Gastroesophageal sphincter (tissue), 4 donors: ENCODE data around the gene SLC25A12. TPM values are rescaled to one million over a fixed set of nuclear protein-coding genes. Genes with fewer than 3 reads are reported as not detected.

Source experiments
- ATAC-seq: fragments of 150-250 bp; one replicate; pipeline ENCODE4 v1.9.1; 2016; ENCODE audit warnings: mild to moderate bottlenecking, moderate library complexity
- H3K27ac ChIP-seq, 4 donors: fragments of 200-600 bp; sonication (generic) in 3 of 4; 1 replicate in 3 of 4; 2 replicates in 1 of 4; pipeline ENCODE4 v1.5.1; 2016 to 2019
- H3K27me3 ChIP-seq: fragments of 200-600 bp; sonication (generic); one replicate; pipeline ENCODE4 v1.5.1; 2019
- H3K36me3 ChIP-seq, 2 donors: fragments of 200-600 bp; sonication (generic); one replicate each; pipeline ENCODE4 v1.5.1; 2019; ENCODE audit warnings: control low read depth in 1 of 2
- H3K4me1 ChIP-seq, 3 donors: fragments of 200-600 bp; sonication (generic); 1 replicate in 2 of 3; 2 replicates in 1 of 3; pipeline ENCODE4 v1.5.1; 2016 to 2019; ENCODE audit warnings: control low read depth in 2 of 3
- H3K4me3 ChIP-seq, 2 donors: fragments of 200-600 bp; sonication (generic); one replicate each; pipeline ENCODE4 v1.5.1; 2019; ENCODE audit warnings: mild to moderate bottlenecking in 1 of 2, moderate library complexity in 1 of 2
- H3K9me3 ChIP-seq, 3 donors: fragments of 200-600 bp; sonication (generic); one replicate each; pipeline ENCODE4 v1.5.1; 2017 to 2019; ENCODE audit warnings: control low read depth in 2 of 3
- CTCF ChIP-seq, 4 experiments: fragments of 200-600 bp in 2 of 4; fragments of 450-650 bp in 2 of 4; sonication (generic) in 1 of 4; IDR thresholded peaks; one replicate each; pipeline ENCODE4 v1.5.1; 2017 to 2019; ENCODE audit warnings: antibody characterized with exemption in 4 of 4, mild to moderate bottlenecking in 2 of 4, moderate library complexity in 2 of 4
- EP300 ChIP-seq: sonication (generic); formaldehyde crosslinking; IDR thresholded peaks from one replicate; pipeline ENCODE4 v1.6.1; 2017; ENCODE audit warnings: antibody characterized with exemption, mild to moderate bottlenecking
- POLR2A ChIP-seq, 2 donors: fragments of 450-650 bp; IDR thresholded peaks; one replicate each; pipeline ENCODE4 v1.6.1; 2017; ENCODE audit warnings: antibody characterized with exemption in 2 of 2, mild to moderate bottlenecking in 2 of 2, moderate library complexity in 1 of 2
- POLR2AphosphoS5 ChIP-seq: sonication (generic); formaldehyde crosslinking; IDR thresholded peaks from one replicate; pipeline ENCODE4 v1.6.1; 2017; ENCODE audit warnings: antibody characterized with exemption
- WGBS, 2 donors: methylation state at CpG; one replicate each; pipeline ENCODE4 v1.1.5; 2018; ENCODE audit warnings: low coverage in 1 of 2; 5-methylcytosine and 5-hydroxymethylcytosine counted together
- total RNA-seq, 4 donors: library from RNA; depleted of rRNA; stranded (reverse); fragments of >200 nt; gene quantifications; one replicate each; pipeline ENCODE4 v1.1.0, GENCODE V29; 2016

Gene SLC25A12
- total RNA-seq, 4 donors from 2014 or later: 54.9 to 82.7 (median 70.5) TPM

GRCh38 chr2:171889808-171890207, 4.2 kb downstream of the SLC25A12 start:
- no peak overlapping the region for H3K27ac ChIP-seq
- H3K36me3 ChIP-seq: peaks cover 0 to 8% of the 10 kb centered on the region in 2 donors
- peaks cover 5 to 71% (median 5%) of the 10 kb centered on the region in 3 donors for H3K4me1 ChIP-seq
- no peak overlapping the region for H3K4me3 ChIP-seq
- no peak for ATAC-seq
- 64% methylated on average over 1 of the region's 1 CpG; no CpG with 5 or more reads in 1 of the 2 donors for WGBS, 2 donors
- H3K9me3 ChIP-seq: no peaks in the 10 kb centered on the region
- no peaks in the 10 kb centered on the region for H3K27me3 ChIP-seq
- TF ChIP-seq CTCF (IDR thresholded peaks at IDR 0.05) (no peak), POLR2AphosphoS5 (no peak), EP300 (no peak), POLR2A (IDR thresholded peaks at IDR 0.05) (no peak)

DNA sequence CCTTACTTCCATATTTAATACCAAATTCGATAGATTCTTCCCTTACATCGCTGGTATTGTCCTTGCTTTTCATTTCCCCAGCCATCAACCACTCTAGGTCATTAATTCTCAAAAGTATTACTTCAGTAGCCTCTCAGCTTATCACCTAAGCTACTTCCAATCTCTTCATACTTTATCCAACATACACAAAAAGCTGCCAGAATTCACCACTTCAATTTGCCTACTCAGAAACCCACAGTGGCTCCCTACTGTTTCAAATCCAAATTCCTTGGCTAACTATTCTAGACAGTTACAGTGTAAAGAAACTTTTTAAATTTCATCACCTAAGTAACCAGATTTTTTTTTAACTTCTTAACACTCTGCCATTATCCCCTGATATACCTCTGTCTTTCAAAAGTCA, 4.7 kb downstream of the SLC25A12 start:
- Histone ChIP-seq H3K36me3 (peaks cover 0 to 8% of the 10 kb centered on the region in 2 donors), H3K27me3 (no peaks in the 10 kb centered on the region), H3K27ac (no peak overlapping the region), H3K4me3 (no peak overlapping the region), H3K9me3 (no peaks in the 10 kb centered on the region), H3K4me1 (peaks cover 5 to 67% (median 5%) of the 10 kb centered on the region in 3 donors)
- WGBS, 2 donors: 96 to 100% methylated on average over 2 of the region's 2 CpGs
- no peak for ATAC-seq
- TF ChIP-seq EP300 (no peak), POLR2AphosphoS5 (no peak), POLR2A (IDR thresholded peaks at IDR 0.05) (no peak), CTCF (IDR thresholded peaks at IDR 0.05) (no peak)

GRCh38 chr2:171883275-171883893, 10.7 kb downstream of the SLC25A12 start:
- TF ChIP-seq EP300 (no peak), POLR2A (IDR thresholded peaks at IDR 0.05) (no peak), POLR2AphosphoS5 (no peak), CTCF (IDR thresholded peaks at IDR 0.05) (no peak)
- Histone ChIP-seq H3K27me3 (no peaks in the 10 kb centered on the region), H3K4me1 (peaks cover 5 to 59% (median 13%) of the 10 kb centered on the region in 3 donors), H3K36me3 (no peaks in the 10 kb centered on the region), H3K4me3 (no peak overlapping the region), H3K9me3 (no peaks in the 10 kb centered on the region), H3K27ac (peak overlapping the region; percentile 13 to 82 (median 51))
- no peak for ATAC-seq
- WGBS, 2 donors: 78 to 82% methylated on average over 5 of the region's 5 CpGs

DNA sequence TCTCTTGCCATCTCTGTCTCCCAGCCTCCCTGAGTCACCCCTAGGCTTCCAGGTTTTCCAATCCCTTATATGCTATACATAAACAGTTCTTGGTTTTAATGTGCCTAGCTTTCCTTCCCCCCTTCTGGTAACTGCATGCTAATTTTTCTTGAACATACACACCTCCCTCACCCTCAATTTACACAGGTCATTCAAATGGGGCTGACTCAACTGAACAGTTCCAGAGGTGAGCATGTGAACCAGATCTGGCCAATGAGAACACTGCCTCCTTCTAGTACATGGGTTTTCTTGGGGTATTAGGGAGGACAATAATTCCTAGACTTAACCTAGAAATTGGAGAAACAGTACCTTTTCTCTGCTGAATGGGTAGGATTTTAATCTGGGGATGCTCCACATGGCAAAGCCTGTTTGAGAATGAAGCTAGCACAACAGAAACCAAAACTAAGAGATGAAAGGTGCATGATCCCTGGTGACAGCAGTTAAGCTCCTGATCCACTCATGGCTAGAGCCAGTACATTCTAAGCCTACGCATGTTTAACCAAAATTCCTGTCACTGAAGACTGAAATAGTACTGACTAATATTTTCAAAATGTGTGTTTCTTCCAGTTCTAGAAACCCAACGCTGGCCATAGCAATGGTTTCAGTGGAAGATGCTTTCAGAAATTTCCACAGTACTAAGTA, 11.8 kb downstream of the SLC25A12 start:
- peak; percentile 69 for ATAC-seq
- Histone ChIP-seq H3K4me3 (no peak overlapping the region), H3K9me3 (no peaks in the 10 kb centered on the region), H3K4me1 (peaks cover 5 to 59% (median 14%) of the 10 kb centered on the region in 3 donors), H3K36me3 (no peaks in the 10 kb centered on the region), H3K27ac (peak overlapping the region; percentile 20 to 82 (median 69)), H3K27me3 (no peaks in the 10 kb centered on the region)
- 67 to 86% methylated on average over 1 to 2 of the region's 2 CpGs for WGBS, 2 donors
- no peak for TF ChIP-seq POLR2A (IDR thresholded peaks at IDR 0.05)
- peak; percentile 92 for TF ChIP-seq POLR2AphosphoS5

DNA sequence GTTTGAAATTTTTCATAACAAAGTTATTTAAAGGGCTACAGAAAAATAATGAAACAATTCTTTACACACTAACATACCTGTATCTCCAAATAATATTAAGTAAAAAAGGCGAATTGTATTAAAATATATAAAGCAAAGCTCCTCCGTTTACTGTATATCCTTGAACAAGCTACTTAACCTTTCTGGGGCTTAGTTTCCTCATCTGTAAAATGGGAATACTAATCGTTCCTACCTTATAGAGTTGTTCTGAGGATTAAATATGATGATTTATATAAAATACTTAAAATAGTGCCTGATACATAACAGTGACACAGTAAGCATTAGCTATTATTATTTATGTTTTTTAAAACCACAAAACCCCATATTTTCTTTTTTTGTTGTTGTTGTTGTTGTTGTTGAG, 13.3 kb downstream of the SLC25A12 start:
- no peak for ATAC-seq
- 87 to 92% methylated on average over 3 of the region's 3 CpGs for WGBS, 2 donors
- no peaks in the 10 kb centered on the region for H3K9me3 ChIP-seq
- peaks cover 5 to 67% (median 14%) of the 10 kb centered on the region in 3 donors for H3K4me1 ChIP-seq
- H3K27me3 ChIP-seq: no peaks in the 10 kb centered on the region
- no peak overlapping the region for H3K4me3 ChIP-seq
- TF ChIP-seq EP300: no peak
- no peaks in the 10 kb centered on the region for H3K36me3 ChIP-seq
- peak overlapping the region in 2 of 4 donors; percentile 79 to 82 for H3K27ac ChIP-seq

GRCh38 chr2:171879865-171880264, 14.2 kb downstream of the SLC25A12 start:
- Histone ChIP-seq H3K27me3 (no peaks in the 10 kb centered on the region), H3K27ac (peak overlapping the region; percentile 56 to 82 (median 76)), H3K9me3 (no peaks in the 10 kb centered on the region), H3K4me3 (no peak overlapping the region), H3K4me1 (peaks cover 5 to 75% (median 14%) of the 10 kb centered on the region in 3 donors), H3K36me3 (peaks cover 0 to 6% of the 10 kb centered on the region in 2 donors)
- TF ChIP-seq EP300 (no peak), POLR2A (IDR thresholded peaks at IDR 0.05) (no peak), POLR2AphosphoS5 (no peak), CTCF (IDR thresholded peaks at IDR 0.05) (no peak)
- 8 to 40% methylated on average over 1 of the region's 1 CpG for WGBS, 2 donors
- no peak for ATAC-seq
